ENCODE measurements around the gene NR4A3.
"Not testable (repeated sequence)": the region's sequence is repeated elsewhere in the genome, so short reads cannot be mapped to it uniquely, and the experiment has no call there.

NR4A3 gene

DNA sequence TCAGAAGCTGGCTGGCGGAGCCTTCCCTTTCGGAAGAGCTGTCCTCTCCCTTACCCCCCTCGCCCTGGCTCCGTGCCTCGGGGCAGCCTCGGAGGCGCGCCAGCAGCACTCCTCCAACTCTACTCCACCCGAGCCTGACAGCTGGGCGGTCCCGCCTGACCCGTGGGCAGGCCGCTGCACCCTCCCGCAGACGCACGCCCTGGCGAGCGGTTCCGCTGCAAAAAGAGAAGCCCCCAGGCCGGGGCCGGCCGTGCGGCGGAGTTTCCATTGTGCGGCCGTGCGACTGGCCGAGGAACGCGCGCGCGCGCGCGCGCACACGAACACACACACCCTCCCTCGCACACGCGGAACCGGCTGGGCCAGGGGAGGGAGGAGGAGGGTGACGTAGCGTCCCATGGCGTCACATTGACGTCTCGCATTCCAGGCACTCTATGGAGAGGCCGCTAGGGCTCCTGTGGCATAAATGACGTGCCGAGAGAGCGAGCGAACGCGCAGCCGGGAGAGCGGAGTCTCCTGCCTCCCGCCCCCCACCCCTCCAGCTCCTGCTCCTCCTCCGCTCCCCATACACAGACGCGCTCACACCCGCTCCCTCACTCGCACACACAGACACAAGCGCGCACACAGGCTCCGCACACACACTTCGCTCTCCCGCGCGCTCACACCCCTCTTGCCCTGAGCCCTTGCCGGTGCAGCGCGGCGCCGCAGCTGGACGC, at the start of gene NR4A3:
Gene NR4A3, plus strand, starts transcription at position 490 of the 713 bp plus-strand sequence. CDS start 6,158 bp downstream, outside the sequence.
- peak; percentile 88 for DNase-seq

DNA sequence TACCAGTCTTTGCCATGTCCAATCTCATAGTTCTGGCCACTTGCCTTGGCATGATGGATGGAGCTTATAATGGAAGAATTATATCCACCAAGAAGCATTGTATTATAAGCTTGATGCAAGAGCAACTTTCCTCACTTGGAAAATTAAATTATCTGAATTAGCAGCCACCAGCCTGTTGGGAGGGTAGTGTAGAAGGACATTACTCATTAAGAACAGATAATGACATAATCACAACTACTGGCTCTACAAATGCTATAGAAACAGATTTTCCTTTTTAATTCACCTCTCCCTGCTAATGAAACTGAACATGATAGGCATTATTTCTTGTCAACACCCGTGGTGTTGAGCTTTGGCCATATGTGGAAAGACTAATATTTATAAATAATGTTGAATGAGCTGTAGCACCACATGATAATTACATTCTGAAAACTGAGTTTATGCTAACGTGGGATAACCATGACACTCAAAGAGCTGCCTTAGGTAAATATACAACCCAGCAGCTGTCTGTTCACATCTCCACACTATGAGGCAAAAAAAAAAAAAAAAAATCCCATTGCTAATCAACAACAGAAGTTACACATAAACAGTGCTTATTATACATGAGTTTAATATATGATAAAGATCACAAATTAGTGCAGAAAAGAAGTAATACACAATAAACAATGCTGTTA, 48.1 kb upstream of the NR4A3 start:
- DNase-seq = no peak

DNA sequence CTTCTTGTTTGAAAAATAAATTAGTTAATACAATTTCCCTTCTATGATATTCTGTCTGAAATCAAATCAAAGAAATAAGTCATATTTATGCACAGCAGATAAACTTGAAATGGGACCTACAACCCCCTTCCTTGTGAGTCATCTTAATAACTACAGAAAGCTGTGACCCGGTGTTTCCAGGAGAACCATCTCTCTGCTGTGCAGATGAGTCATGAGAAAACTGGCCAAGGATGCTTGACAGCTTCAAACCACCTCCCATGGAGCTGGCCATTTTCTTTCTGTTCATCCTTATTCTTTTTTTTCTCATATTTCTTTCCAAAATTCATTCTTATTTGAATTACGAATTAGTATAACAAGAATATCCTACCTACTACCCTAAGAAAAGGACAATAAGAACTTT, 43.4 kb upstream of the NR4A3 start:
- no peak for DNase-seq

DNA sequence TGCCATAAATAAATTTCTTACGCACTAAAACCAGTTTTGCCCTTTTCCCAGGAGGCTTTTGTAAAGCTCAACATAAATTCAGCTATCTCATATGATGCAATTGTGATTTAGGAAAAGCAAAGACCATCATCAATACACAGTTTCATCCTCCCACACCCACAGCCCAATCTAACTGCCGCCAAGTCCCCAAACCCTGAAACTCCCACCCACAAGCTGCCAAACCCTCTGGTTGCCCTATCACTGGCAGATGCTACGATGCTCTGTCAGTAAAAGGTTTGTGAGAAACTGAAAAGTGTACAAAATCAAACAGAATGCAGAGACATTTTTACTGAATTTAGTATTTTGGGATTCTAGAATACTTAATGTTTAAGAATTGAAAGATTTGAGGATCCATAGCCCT, 42.8 kb upstream of the NR4A3 start:
- no peak for DNase-seq

DNA sequence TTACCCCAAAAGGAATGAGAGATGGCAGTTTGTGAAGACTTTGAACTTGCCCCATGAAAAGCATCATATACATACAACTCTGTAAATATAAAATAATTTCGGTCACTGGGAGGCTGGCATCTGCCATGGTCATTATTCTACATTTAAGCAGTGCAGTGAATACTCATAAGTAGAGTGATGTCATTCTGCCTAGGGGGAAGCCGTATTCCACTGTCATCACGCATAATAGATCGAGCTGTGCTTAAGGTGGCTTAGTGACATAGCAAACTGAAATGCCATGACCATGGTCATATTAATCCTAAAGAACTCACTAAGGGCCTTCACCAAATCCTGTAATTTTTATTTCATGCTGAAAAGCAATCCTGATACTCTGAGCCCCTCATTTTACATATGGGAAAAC, 42.4 kb upstream of the NR4A3 start:
- DNase-seq = no peak

DNA sequence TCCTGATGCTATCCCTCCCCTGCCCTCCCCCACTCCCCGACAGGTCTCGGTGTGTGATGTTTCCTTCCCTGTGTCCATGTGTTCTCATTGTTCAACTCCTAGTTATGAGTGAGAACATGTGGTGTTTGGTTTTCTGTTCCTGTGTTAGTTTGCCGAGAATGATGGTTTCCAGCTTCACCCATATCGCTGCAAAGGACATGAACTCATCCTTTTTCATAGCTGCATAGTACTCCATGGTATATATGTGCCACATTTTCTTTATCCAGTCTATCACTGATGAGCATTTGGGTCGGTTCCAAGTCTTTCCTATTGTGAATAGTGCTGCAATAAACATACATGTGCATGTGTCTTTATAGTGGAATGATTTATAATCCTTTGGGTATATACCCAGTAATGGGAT, 39.3 kb upstream of the NR4A3 start:
- not testable (repeated sequence) for DNase-seq

DNA sequence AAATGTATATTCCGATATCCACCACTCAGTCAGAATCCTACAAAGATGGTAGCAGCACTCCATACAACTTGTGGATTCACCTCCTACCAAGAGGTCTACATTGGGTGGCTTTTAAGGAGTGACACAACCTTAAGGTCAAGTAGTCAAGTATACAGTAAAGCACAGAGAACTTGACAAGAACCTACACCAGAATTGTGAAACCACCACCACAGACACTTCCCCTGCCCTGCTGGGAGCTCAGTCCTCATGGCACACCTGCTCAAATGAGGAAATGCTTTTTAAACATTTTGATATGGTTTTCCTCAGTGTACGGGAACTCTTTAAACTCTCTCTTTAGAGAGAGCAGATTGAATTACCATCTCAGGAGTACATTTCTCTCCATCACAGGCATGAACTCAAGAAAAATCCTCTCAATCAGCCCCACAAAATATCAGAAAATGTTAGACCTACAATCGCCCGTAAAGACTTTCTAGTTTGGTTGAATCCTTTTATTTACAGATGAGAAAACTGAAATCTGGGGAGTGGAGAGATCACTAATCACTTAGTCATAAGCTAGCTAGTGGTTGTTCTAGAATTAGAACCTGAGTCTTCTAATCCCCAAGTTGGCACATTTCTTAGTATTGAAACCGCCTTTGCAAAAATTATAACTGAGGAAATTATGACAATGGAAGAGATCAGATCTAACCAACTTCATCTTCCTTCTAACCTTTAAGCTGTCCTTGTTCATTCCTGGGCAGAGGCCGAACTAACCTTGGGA, 38.5 kb upstream of the NR4A3 start:
- no peak for DNase-seq

DNA sequence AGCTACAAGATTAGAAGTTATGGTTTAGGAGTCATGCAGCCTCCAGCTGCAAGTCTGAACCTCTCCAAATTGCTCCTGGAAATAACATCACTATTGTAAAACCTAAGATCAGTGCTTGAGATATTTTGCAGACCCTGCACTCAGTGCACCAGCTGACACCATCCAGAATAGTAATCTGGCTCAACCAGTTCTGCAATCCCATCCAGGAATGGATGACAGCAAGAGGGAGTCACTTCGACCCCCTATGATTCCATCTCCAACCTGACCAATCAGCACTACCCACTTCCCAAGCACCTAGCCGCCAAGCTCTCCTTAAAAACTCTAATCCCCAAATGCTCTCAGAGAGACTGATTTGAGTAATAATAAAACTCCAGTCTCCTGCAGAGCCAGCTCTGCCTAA, 37.9 kb upstream of the NR4A3 start:
- DNase-seq = no peak

DNA sequence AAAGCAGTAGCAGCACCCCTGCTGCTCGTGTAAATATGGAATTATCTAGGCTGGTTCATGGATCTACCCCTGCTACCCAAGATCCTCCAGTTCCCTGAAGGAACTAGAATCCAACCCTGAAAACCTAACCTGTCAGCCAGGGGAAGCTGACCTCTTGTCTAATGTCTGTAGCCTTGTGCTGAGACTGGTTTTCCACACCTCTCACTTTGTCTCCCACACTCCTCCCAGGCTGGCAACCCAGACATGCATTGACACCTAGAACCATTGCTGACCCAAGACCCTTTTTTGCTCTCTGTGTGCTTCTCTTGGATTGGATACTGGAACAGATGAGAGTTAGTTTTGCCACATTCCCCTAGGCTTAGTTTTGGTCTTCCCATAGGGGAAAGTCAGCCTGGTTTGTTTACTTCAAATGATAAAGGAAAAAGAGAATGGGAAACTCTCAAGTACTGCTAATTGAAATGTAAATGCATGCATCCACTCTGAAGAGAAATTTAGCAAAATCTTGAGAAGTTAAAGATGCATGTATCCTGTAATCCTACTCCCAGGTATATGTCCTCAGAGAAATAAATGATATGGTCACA, 36.6 kb upstream of the NR4A3 start:
- no peak for DNase-seq

DNA sequence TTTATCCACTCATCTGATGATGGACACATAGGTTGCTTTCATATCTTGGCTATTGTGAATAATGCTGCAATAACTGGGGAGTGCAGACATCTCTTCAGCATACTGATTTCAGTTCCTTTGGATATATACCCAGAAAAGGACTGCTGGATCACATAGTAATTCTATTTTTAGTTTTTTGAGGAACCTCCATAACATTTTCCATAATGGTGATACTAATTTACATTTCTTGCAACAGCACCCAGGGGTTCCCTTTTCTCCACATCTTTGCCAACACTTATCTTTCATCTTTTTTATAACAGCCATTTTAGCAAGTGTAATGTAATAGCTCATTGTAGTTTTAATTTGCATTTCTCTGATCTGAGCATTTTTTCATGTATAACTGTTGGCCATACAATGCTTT, 34.1 kb upstream of the NR4A3 start:
- no peak for DNase-seq

DNA sequence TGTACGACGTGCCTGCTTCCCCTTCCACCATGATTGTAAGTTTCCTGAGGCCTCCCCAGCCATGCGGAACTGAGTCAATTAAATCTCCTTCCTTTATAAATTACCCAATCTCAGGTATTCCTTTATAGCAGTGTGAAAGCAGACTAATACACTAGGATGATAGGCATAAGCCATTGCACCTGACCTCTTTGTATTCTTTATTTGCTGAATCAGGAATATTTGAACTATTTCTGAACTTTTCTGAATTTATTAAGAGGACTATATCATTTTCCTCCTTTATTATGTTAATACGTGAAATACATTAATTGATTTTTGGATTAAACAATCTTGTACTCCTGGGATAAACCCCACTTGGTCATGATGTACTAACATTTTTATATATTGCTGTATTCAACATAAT, 28.2 kb upstream of the NR4A3 start:
- DNase-seq = no peak

DNA sequence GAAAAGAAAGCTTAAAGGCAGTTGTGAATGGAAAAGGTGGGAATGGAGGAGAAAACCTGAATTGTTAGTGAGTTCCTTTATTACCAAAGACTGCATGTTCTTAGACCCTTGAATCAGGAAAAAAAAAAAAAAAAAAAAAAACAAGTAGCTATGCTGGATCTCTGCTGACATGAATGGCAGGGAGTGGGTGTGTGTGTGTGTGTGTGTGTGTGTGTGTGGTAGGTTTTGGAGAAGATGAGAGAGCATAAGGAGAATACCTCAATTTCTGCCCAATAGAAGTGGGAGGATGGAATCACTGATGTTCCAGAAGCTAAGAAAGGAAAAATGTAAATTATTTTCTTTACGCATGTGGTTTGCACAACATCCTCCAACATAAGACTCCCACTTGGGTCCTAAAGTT, 25.5 kb upstream of the NR4A3 start:
- no peak for DNase-seq

DNA sequence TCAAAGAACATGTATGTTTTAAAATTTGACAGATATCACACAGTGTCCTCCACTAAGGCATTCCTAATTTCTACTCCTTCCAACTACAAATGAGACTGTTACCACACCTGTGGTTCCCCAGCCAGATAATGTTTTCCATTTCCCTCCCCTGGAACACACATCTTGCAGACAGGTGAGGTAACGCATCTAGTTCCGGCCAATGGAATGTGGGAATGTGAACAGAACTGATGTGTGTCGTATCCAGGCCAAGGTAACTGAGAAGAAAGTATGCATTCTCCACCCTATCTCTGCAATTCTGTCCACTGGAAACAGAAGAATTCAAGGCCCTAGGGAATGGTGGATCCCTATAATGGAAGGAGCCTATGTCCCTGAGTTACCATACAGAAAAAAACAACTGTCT, 19.9 kb upstream of the NR4A3 start:
- no peak for DNase-seq

DNA sequence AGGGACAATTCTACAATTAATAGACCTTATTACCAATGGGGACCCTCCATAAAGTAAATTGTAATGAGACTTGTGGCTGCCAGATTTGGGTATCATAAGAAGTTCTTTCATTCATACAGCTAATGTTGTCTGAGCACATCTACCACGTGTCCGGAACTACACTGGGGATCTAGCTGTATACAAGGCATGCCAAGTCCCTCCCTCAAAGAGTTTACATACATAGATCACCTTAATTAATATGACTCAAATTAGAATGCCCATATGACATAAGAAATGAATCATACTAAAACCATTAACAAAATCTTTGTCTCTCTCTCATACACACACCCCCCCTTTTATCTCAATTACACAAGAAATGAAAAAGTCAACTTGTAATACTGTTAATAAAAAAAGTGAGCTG, 18.0 kb upstream of the NR4A3 start:
- DNase-seq = no peak

DNA sequence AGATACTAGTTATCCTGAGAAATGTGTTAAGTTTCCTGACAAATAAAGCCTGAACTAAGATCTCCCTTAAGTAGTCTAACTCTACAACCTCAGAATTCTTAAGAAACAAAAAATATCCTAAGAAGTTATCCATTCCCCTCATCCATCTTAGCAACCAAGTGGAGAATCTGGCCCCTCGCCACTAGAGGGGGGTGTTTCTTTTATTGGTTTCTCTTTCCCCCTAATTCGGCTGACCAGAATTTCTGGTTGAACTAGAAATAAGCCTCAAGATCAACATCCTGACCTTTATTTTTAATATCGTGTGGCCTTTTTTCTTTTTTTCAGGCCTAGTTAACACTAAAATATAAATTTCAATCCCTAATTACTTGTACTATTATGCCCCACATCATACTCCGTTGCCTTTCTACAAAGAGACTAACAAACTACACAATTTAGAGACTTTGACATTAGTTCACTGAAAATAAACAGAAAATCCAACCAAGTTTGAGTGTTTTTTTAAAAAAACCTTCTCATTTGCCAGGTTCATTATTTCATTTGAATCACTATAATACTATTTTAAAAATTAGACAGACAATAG, 14.3 kb upstream of the NR4A3 start:
- peak; percentile 77 for DNase-seq

DNA sequence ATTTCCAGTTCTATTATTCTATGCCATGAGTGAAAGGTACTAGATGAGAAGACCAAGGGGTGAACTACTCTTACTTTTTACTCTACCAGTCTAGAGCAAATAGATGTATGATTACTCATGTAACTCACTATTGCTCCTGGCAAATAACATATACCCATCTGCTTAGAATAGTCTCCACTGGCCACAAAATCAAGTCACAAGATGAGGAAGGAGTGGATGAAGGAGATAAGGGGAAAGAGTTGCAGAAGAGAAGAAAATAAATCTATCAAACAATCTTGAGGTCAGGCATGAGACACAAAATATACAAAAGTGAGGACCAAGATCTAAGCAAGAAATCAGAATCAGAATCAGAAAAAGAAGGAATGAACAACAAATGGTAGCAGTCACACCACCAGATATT, 13.7 kb upstream of the NR4A3 start:
- no peak for DNase-seq

DNA sequence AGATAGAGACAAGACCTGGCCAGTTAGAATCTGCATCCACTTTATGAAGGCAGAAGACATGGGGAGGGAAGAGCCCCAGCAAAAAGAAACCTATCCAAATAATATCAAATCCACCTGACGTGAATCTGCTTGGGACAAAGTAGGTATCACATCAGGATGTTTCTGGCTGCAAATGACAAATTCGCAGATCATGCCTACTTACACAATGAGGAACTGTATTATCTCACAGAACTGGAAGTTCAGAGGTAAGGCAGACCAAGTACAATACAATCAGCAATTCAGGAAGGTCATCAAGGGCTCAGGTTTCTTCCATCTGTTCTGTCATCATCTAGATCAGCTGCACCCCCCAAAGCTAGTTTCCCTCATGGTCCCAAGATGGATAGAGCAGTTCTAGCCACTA, 13.2 kb upstream of the NR4A3 start:
- no peak for DNase-seq

DNA sequence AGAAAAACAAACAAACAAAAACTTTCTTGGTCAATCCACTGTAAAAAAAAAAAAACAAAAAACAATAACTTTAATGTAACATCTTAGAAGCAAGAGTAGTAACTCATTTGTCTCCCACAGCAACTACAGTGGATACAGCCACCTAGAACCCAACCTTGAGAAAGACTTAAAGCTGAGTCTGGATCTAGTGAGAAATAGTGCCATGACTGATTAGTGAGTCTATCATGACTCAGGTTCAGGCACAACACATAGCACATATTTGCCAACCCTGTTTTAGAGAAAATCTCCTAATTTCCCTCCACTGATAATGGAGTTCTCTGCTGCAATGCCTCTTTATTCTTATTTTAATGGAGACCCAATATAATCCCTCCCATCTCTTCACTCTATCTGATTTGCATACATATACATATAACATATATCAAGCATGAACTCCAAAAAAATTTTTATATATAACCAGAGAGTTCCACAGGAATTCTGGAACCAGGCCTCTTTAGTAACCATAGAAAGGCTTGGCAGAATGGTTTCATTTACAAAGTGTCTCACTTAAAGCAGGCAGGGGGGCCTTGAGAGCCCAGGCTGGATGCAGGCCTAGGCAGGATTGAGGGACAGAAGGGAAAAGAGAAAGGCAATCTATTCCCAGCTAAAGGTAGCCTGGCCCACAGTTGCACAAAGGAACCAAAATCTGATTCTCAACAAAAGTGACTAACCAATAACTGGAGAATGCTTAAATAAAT, 11.9 kb upstream of the NR4A3 start:
- DNase-seq = no peak

DNA sequence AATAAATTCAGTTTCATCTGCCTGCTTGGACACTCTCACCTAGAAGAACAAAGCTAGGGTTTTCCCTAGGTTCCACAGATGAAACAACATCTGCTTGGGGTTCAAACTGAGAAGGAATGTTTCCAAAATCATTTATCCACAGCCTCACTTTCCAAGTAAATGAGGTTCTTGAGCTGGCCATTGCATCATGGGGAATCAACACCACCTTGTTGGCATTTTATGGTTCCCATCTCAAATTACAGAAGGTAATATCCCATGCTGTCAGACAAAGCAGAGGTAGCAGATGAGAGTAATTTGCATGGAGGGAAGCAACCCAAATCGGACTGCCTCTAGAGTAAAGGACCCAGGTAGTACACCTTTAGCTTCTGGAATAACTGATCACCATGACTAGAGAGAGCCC, 10.5 kb upstream of the NR4A3 start:
- DNase-seq = no peak

DNA sequence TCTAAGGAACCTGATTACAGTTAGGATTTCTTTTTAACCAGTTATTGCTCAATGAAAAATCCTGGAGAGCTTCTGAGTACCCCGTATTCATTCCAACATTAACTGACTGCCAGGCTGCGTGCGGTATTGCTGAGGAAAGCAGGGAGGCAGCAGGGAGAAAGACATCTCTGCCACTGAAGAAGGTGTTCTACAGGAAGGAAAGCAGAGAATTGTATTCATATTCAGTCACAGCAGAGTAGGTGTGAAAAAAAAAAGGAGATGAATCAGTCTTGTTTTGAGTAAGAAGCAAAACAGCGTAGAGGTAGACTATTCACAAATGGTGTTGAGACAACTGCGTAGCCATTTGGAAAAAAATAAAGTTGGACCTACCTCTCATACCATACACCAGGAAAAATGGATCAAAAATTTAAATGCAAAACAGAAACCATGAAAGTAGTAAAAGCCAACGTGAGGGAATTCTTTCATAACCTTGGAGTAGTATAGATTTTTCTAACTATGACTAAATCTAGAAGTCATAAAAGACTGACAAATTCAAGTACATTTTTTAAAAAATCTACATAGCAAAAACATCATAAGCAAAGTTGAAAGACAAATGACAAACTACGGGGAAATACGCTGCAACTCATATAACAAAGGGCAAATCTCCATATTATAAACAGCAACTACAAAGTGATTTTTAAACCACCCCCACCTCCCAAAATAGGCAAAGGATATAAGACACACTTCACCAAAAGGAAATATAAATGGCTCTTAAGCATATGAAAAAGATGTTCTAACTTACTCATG, 9.9 kb upstream of the NR4A3 start:
- DNase-seq = peak; percentile 64

DNA sequence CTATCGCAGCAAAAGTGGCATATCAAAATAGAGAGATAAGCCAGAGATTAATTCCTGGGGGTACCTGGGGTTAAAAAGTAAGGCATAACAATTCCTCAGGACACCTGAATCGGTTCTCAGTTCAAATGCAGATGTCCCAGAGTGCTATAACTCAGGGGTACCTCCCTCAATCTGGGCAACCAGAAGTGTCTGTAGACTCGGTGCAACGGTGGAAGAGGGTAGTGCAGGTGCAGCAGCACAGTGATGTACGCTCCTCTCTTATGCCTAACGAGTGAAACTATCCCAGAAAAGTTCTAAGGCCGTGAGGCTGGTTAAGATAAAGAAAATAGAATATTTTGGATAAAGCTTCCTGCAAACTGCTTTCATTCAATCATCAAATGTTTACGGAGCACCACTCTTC, 7.9 kb upstream of the NR4A3 start:
- DNase-seq = no peak

DNA sequence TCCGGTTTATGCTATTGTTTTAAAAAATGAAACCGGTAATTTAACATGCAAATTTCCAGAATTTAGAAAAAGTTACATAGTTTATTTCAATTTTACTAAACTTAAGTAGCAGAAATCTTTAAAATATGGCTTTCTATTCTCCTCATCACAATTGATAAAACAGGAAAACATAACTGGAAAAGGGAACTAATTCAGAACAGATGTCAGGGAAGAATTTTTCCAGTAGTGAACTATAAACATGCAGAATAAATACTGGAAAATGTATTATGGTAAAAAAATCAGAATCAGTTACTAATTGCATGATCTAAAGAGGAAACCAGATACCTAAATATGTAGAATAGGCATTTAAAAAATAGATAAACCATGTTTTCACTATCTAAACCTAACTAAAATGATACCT, 7.3 kb upstream of the NR4A3 start:
- no peak for DNase-seq
